HCT116 (cell line): Measurements from ENCODE around the gene RANGRF. TPM values are rescaled to one million over a fixed set of nuclear protein-coding genes. Genes with fewer than 3 reads are reported as not detected.

Experiments
- ATAC-seq: fragments of 200-7000 bp; cut with Tn5 transposase; 2 replicates; pipeline ENCODE4 v1.9.1; 2020; ENCODE audit warnings: mild to moderate bottlenecking, moderate library complexity
- BruUV-seq: library from RNA; stranded (reverse); fragments of 400-500 nt; replicated peaks from 2 replicates; lab custom pipeline; 2021; lab: Mats Ljungman, UMichigan
- CTCF ChIA-PET: fragments of 300-600 bp; sonication (Branson Sonifier 250); formaldehyde crosslinking; loops from one replicate; lab custom pipeline; 2021; ENCODE audit warnings: antibody characterized with exemption; lab: Charles Lee
- POLR2A ChIA-PET: fragments of 300-600, 350-600 bp; sonication (Branson Sonifier 250); formaldehyde crosslinking; loops from one replicate; lab custom pipeline; 2021; ENCODE audit warnings: antibody characterized with exemption; lab: Charles Lee
- RAD21 ChIA-PET, 2 experiments: fragments of 300-600 bp; sonication (Branson Sonifier 250); formaldehyde crosslinking; loops; one replicate each; lab custom pipeline; 2023; ENCODE audit warnings: low total read pairs in 2 of 2; ENCODE audit not compliant: uncharacterized antibody in 2 of 2, unreplicated experiment in 2 of 2, low non-redundant PET in 1 of 2; lab: Charles Lee
- DNase-seq: peaks from one replicate; pipeline ENCODE4 v3.0.0-alpha.2; 2010; ENCODE audit warnings: low read depth, low spot score
- H2AFZ ChIP-seq: fragments of 200-600 bp; shearing (Covaris generic), sonication (generic); 2 replicates; pipeline ENCODE4 v1.6.1; 2017; ENCODE audit warnings: low read depth, mixed run types, mixed read lengths, antibody characterized with exemption, low read length; ENCODE audit not compliant: poor library complexity, severe bottlenecking
- H3K27ac ChIP-seq: 2 replicates; pipeline ENCODE4 v1.5.1; 2012; ENCODE audit warnings: low read depth, low read length
- H3K27me3 ChIP-seq: fragments of 200-600 bp; sonication (generic); 2 replicates; pipeline ENCODE4 v1.6.1; 2016; ENCODE audit warnings: mixed run types, low read length, mixed read lengths; ENCODE audit not compliant: insufficient read depth
- H3K36me3 ChIP-seq, 2 experiments: fragments of 200-500 bp in 1 of 2; fragments of 200-600 bp in 1 of 2; sonication (Bioruptor generic) in 1 of 2; sonication (generic) in 1 of 2; 2 replicates each; pipeline versions ENCODE4 v1.5.1 to v1.6.1; 2014 to 2016; ENCODE audit warnings: low read length in 2 of 2, inconsistent platforms in 1 of 2, mixed read lengths in 1 of 2, mixed run types in 1 of 2; ENCODE audit not compliant: insufficient read depth in 2 of 2, control insufficient read depth in 1 of 2
- H3K4me1 ChIP-seq, 2 experiments: fragments of 200-600 bp in 1 of 2; sonication (generic) in 1 of 2; 2 replicates each; pipeline versions ENCODE4 v1.5.1 to v1.6.1; 2012 to 2017; ENCODE audit warnings: low read length in 2 of 2, inconsistent platforms in 1 of 2, mild to moderate bottlenecking in 1 of 2, mixed read lengths in 1 of 2, mixed run types in 1 of 2, moderate library complexity in 1 of 2; ENCODE audit not compliant: insufficient read depth in 2 of 2, control insufficient read depth in 1 of 2
- H3K4me2 ChIP-seq: fragments of 200-600 bp; sonication (generic); 2 replicates; pipeline ENCODE4 v1.6.1; 2017; ENCODE audit warnings: mixed run types, low read length, mixed read lengths
- H3K4me3 ChIP-seq, 2 experiments: fragments of 200-600 bp in 1 of 2; sonication (generic) in 1 of 2; replicated peaks in 1 of 2; 2 replicates each; pipeline ENCODE4 v1.5.1; 2011 to 2016; ENCODE audit warnings: low read length in 2 of 2, control low read depth in 1 of 2, low read depth in 1 of 2, mild to moderate bottlenecking in 1 of 2, mixed read lengths in 1 of 2, mixed run types in 1 of 2
- H3K79me2 ChIP-seq: fragments of 200-600 bp; sonication (generic); 2 replicates; pipeline ENCODE4 v1.6.1; 2017; ENCODE audit warnings: mild to moderate bottlenecking, mixed run types, low read length, moderate library complexity, mixed read lengths; ENCODE audit not compliant: insufficient read depth
- H3K9ac ChIP-seq: fragments of 200-600 bp; sonication (generic); 2 replicates; pipeline ENCODE4 v1.6.1; 2016; ENCODE audit warnings: low read length, mixed read lengths
- H3K9me2 ChIP-seq: fragments of 200-600 bp; sonication (generic), shearing (Covaris generic); 2 replicates; pipeline ENCODE4 v1.6.1; 2017; ENCODE audit warnings: mixed run types, mild to moderate bottlenecking, moderate library complexity; ENCODE audit not compliant: insufficient read depth
- H3K9me3 ChIP-seq, 2 experiments: fragments of 200-500 bp in 1 of 2; fragments of 200-600 bp in 1 of 2; sonication (Bioruptor generic) in 1 of 2; sonication (generic) in 1 of 2; 2 replicates each; pipeline ENCODE4 v1.6.1; 2014 to 2017; ENCODE audit warnings: low read length in 2 of 2, mixed read lengths in 2 of 2, inconsistent platforms in 1 of 2, low read depth in 1 of 2, mild to moderate bottlenecking in 1 of 2, mixed run types in 1 of 2, moderate library complexity in 1 of 2; ENCODE audit not compliant: control insufficient read depth in 1 of 2, insufficient read depth in 1 of 2
- H4K20me1 ChIP-seq: fragments of 200-600 bp; sonication (generic), shearing (Covaris generic); 2 replicates; pipeline ENCODE4 v1.6.1; 2017; ENCODE audit warnings: mixed run types, mild to moderate bottlenecking, moderate library complexity; ENCODE audit not compliant: insufficient read depth
- ELF1 ChIP-seq: IDR thresholded peaks from 2 replicates; pipeline ENCODE4 v1.6.1; 2012; ENCODE audit warnings: low read depth, borderline replicate concordance
- EZH2 ChIP-seq: fragments of 200-600 bp; sonication (generic); IDR thresholded peaks from 2 replicates; pipeline ENCODE4 v1.6.1; 2017; ENCODE audit warnings: antibody characterized with exemption, mixed run types
- FOSL1 ChIP-seq: IDR thresholded peaks from 2 replicates; pipeline ENCODE4 v1.6.1; 2012; ENCODE audit warnings: low read depth
- POLR2AphosphoS5 ChIP-seq: IDR thresholded peaks from 2 replicates; pipeline ENCODE4 v1.6.1; 2011; ENCODE audit warnings: mild to moderate bottlenecking, low read depth, low read length, moderate library complexity
- RAD21 ChIP-seq: IDR thresholded peaks from 2 replicates; pipeline ENCODE4 v1.6.1; 2012; ENCODE audit warnings: low read depth, mild to moderate bottlenecking
- SIN3A ChIP-seq: IDR thresholded peaks from 2 replicates; pipeline ENCODE4 v1.6.1; 2012; ENCODE audit warnings: low read depth
- SRF ChIP-seq: IDR thresholded peaks from 2 replicates; pipeline ENCODE4 v1.6.1; 2012; ENCODE audit warnings: low read depth
- TCF7L2 ChIP-seq: IDR thresholded peaks from 2 replicates; pipeline ENCODE4 v1.7.0; 2011; ENCODE audit warnings: borderline replicate concordance, inconsistent platforms; ENCODE audit not compliant: insufficient read depth, insufficient read length; ENCODE audit errors: extremely low read depth
- intact Hi-C: fragments of 100-400 bp; cut with micrococcal nuclease; formaldehyde crosslinking; loops from 2 replicates; pipeline ENCODE4 v1.10.0; 2022
- total RNA-seq: library from RNA; stranded (reverse); gene quantifications from one replicate; pipeline ENCODE4 v1.2.1, GENCODE V29; 2021; ENCODE audit not compliant: unreplicated experiment
- TF ChIP-seq, protein P1 (sequence below), 3 experiments: fragments of 200-600 bp in 1 of 3; sonication (generic) in 1 of 3; IDR thresholded peaks in 2 of 3; conservative IDR thresholded peaks in 1 of 3; 2 replicates each; pipeline ENCODE4 v1.5.1; 2012 to 2017; ENCODE audit warnings: low read depth in 2 of 3, low read length in 2 of 3, antibody characterized with exemption in 1 of 3, borderline replicate concordance in 1 of 3, control low read depth in 1 of 3, mild to moderate bottlenecking in 1 of 3, mixed read lengths in 1 of 3, mixed run types in 1 of 3, moderate library complexity in 1 of 3; ENCODE audit not compliant: insufficient read depth in 1 of 3

Gene RANGRF
- total RNA-seq, 1 experiment from 2014 or later = 33.2 TPM

GRCh38 chr17:8284126-8284525 lies 4.3 kb upstream of the RANGRF start (continued):
- TF ChIP-seq, protein P1, sequence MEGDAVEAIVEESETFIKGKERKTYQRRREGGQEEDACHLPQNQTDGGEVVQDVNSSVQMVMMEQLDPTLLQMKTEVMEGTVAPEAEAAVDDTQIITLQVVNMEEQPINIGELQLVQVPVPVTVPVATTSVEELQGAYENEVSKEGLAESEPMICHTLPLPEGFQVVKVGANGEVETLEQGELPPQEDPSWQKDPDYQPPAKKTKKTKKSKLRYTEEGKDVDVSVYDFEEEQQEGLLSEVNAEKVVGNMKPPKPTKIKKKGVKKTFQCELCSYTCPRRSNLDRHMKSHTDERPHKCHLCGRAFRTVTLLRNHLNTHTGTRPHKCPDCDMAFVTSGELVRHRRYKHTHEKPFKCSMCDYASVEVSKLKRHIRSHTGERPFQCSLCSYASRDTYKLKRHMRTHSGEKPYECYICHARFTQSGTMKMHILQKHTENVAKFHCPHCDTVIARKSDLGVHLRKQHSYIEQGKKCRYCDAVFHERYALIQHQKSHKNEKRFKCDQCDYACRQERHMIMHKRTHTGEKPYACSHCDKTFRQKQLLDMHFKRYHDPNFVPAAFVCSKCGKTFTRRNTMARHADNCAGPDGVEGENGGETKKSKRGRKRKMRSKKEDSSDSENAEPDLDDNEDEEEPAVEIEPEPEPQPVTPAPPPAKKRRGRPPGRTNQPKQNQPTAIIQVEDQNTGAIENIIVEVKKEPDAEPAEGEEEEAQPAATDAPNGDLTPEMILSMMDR (IDR thresholded peaks at IDR 0.05 in 2 of 3, conservative IDR thresholded peaks at IDR 0.05 in 1 of 3; ENCODE audit: borderline replicate concordance in 1 of 3, insufficient read depth in 1 of 3, low read depth in 2 of 3, low read length in 2 of 3) = no peak
- TF ChIP-seq ELF1 (no peak), SIN3A (no peak), FOSL1 (no peak), EZH2 (no peak), TCF7L2 (no peak), RAD21 (no peak), SRF (no peak)

- no peaks in the 10 kb centered on the region for H3K36me3 ChIP-seq
- ATAC-seq (no peak), DNase-seq (no peak)
- ChIA-PET CTCF (no interaction called here), POLR2A (interaction anchor here (2.2 kb wide), 1 partner anchor 10 kb away, joined by 9 read pairs; the partner anchor contains the start of gene SLC25A35), RAD21 (no interaction called here)
- no peaks in the 10 kb centered on the region for H3K9me3 ChIP-seq
- no peak overlapping the region for H3K4me3 ChIP-seq
- no peak overlapping the region for H3K27ac ChIP-seq
- BruUV-seq = no TSS peak
- H4K20me1 ChIP-seq = no peaks in the 10 kb centered on the region
- no peak overlapping the region for H3K9ac ChIP-seq
- intact Hi-C loops = loop anchor here (5.0 kb wide), 1 partner anchor 33 kb away; no protein-coding TSS in a partner anchor
- TF ChIP-seq, protein P1 (IDR thresholded peaks at IDR 0.05 in 2 of 3, conservative IDR thresholded peaks at IDR 0.05 in 1 of 3; ENCODE audit: borderline replicate concordance in 1 of 3, insufficient read depth in 1 of 3, low read depth in 2 of 3, low read length in 2 of 3) = no peak
- TF ChIP-seq POLR2AphosphoS5 = peak; percentile 29; the same call in 1 of the 2 replicates
- H3K4me1 ChIP-seq = peaks cover 17 to 34% of the 10 kb centered on the region in 2 experiments
- no peak overlapping the region for H3K4me2 ChIP-seq
- no peak overlapping the region for H2AFZ ChIP-seq
- no peaks in the 10 kb centered on the region for H3K27me3 ChIP-seq
- no peaks in the 10 kb centered on the region for H3K9me2 ChIP-seq
- H3K79me2 ChIP-seq = no peaks in the 10 kb centered on the region
Measured at GRCh38 chr17:8285270-8286181, 2.9 kb upstream of the RANGRF start.
